ENCODE measurements around the gene HSPA9.

The HSPA9 gene

DNA sequence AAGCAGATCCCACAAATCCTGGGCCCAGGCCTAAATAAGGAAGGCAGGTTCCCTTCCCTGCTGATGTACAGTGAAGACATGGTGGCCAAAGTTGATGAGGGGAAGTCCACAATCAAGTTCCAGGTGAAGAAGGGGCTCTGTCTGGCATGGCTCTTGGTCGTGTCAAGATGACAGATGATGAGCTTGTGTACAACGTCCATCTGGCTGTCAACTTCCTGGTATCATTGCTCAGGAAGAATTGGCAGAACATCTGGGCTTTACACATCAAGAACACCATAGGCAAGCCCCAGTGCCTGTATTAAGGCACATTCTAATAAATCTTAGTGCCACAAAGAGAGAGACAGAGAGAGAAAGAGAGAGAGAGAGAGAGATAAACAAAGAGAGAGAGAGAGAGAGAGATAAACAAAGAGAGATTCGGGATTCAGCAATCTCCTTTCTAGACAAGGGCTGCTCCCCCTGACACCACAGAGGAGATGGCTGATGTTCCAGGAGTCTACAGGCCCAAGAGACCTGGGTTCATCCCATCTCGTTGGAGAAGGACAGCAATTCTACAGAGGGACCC, 45.5 kb upstream of the HSPA9 start:
- no peak for ATAC-seq (ENCODE audit: insufficient read depth, low read depth)
- peaks cover 12% of the 10 kb centered on the region for H3K4me1 ChIP-seq (ENCODE audit: insufficient read depth, low read length)

DNA sequence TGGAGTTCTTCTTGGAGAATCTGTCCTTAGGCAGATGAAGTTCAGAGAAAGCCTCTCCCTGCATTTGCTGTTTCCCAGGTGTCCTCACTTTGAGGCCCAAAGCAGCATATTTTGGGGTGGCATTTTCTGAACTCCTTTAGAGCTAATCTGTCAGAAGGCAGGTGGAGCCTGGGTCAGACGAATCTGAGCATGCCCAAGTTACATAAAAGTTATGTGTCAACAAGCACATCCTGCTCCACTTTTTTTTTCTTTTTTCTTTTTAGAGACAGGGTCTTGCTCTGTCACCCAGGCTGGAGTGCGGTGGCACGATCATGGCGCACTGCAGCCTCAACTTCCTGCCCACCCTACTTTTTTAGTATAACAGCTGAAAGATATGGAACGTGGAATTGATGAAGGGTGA, 41.3 kb upstream of the HSPA9 start:
- Histone ChIP-seq H3K79me2 (ENCODE audit: insufficient read depth, low read length) (no peaks in the 10 kb centered on the region), H3K9me3 (ENCODE audit: insufficient read depth, low read length, severe bottlenecking) (no peaks in the 10 kb centered on the region), H3K9ac (ENCODE audit: low read depth, low read length) (no peak overlapping the region), H3K4me3 (ENCODE audit: low read depth in 1 of 2, low read length in 2 of 2) (no peak overlapping the region), H3K36me3 (ENCODE audit: insufficient read depth, low read length) (no peaks in the 10 kb centered on the region), H3K27ac (ENCODE audit: low read length) (0 out of 2 replicates have a peak overlapping the region, but pooled peaks have one; percentile 25), H3K27me3 (ENCODE audit: insufficient read depth, low read length, poor library complexity) (no peaks in the 10 kb centered on the region), H4K20me1 (ENCODE audit: insufficient read depth, low read length) (no peaks in the 10 kb centered on the region), H3K4me1 (ENCODE audit: insufficient read depth, low read length) (peaks cover 14% of the 10 kb centered on the region), H3K4me2 (ENCODE audit: insufficient read depth, low read length) (no peak overlapping the region), H2AFZ (ENCODE audit: low read depth, low read length) (no peak overlapping the region)
- ATAC-seq (ENCODE audit: insufficient read depth, low read depth) = peak; percentile 56; the same call in 2 of the 3 replicates
- peak; percentile 19 for DNase-seq
- no peak for TF ChIP-seq EZH2 (IDR thresholded peaks at IDR 0.05; ENCODE audit: borderline replicate concordance, low read depth, low read length, severe bottlenecking)
- TF ChIP-seq, protein P1, sequence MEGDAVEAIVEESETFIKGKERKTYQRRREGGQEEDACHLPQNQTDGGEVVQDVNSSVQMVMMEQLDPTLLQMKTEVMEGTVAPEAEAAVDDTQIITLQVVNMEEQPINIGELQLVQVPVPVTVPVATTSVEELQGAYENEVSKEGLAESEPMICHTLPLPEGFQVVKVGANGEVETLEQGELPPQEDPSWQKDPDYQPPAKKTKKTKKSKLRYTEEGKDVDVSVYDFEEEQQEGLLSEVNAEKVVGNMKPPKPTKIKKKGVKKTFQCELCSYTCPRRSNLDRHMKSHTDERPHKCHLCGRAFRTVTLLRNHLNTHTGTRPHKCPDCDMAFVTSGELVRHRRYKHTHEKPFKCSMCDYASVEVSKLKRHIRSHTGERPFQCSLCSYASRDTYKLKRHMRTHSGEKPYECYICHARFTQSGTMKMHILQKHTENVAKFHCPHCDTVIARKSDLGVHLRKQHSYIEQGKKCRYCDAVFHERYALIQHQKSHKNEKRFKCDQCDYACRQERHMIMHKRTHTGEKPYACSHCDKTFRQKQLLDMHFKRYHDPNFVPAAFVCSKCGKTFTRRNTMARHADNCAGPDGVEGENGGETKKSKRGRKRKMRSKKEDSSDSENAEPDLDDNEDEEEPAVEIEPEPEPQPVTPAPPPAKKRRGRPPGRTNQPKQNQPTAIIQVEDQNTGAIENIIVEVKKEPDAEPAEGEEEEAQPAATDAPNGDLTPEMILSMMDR (IDR thresholded peaks at IDR 0.05; ENCODE audit: borderline replicate concordance, extremely low read depth, low read length, poor library complexity, severe bottlenecking) = no peak

More for the DNA sequence above, 45.5 kb upstream of the HSPA9 start:
- Histone ChIP-seq H4K20me1 (ENCODE audit: insufficient read depth, low read length) (no peaks in the 10 kb centered on the region), H3K9me3 (ENCODE audit: insufficient read depth, low read length, severe bottlenecking) (no peaks in the 10 kb centered on the region), H3K79me2 (ENCODE audit: insufficient read depth, low read length) (no peaks in the 10 kb centered on the region), H3K36me3 (ENCODE audit: insufficient read depth, low read length) (no peaks in the 10 kb centered on the region), H3K27me3 (ENCODE audit: insufficient read depth, low read length, poor library complexity) (peaks cover 3% of the 10 kb centered on the region), H3K27ac (ENCODE audit: low read length) (no peak overlapping the region), H3K4me3 (ENCODE audit: low read depth in 1 of 2, low read length in 2 of 2) (no peak overlapping the region), H2AFZ (ENCODE audit: low read depth, low read length) (no peak overlapping the region), H3K4me2 (ENCODE audit: insufficient read depth, low read length) (no peak overlapping the region), H3K9ac (ENCODE audit: low read depth, low read length) (no peak overlapping the region)
- TF ChIP-seq EZH2 (IDR thresholded peaks at IDR 0.05; ENCODE audit: borderline replicate concordance, low read depth, low read length, severe bottlenecking) = no peak
- TF ChIP-seq, protein P1 (IDR thresholded peaks at IDR 0.05; ENCODE audit: borderline replicate concordance, extremely low read depth, low read length, poor library complexity, severe bottlenecking) = no peak
- DNase-seq = no peak

DNA sequence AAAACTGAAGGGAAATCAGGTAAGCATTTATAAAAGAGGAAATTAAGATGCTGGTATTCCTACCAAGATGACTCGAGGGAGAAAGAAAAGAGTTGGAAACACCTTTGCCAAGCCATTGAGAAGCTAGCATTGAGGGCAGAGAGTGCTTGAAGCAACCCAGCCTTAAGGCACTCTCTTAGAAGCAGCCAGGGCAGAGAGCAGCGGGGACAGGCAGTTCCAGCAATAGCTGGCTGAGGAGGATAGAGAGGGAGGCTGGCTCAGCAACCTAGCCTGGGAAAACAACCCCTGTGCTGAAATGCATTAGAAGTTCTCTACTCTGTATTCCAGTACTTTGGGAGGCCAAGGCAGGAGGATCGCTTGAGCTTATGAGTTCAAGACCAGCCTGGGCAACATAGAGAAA, 40.3 kb upstream of the HSPA9 start:
- H2AFZ ChIP-seq (ENCODE audit: low read depth, low read length) = no peak overlapping the region

More for the DNA sequence above, 40.3 kb upstream of the HSPA9 start:
- no peaks in the 10 kb centered on the region for H3K9me3 ChIP-seq (ENCODE audit: insufficient read depth, low read length, severe bottlenecking)
- H3K36me3 ChIP-seq (ENCODE audit: insufficient read depth, low read length) = no peaks in the 10 kb centered on the region
- no peaks in the 10 kb centered on the region for H3K79me2 ChIP-seq (ENCODE audit: insufficient read depth, low read length)
- H3K4me1 ChIP-seq (ENCODE audit: insufficient read depth, low read length) = peaks cover 21% of the 10 kb centered on the region
- TF ChIP-seq EZH2 (IDR thresholded peaks at IDR 0.05; ENCODE audit: borderline replicate concordance, low read depth, low read length, severe bottlenecking) = no peak
- TF ChIP-seq, protein P1 (IDR thresholded peaks at IDR 0.05; ENCODE audit: borderline replicate concordance, extremely low read depth, low read length, poor library complexity, severe bottlenecking) = no peak
- H3K4me3 ChIP-seq (ENCODE audit: low read depth in 1 of 2, low read length in 2 of 2) = no peak overlapping the region
- ATAC-seq (ENCODE audit: insufficient read depth, low read depth) = no peak
- H3K27ac ChIP-seq (ENCODE audit: low read length) = no peak overlapping the region
- H3K9ac ChIP-seq (ENCODE audit: low read depth, low read length) = no peak overlapping the region
- no peaks in the 10 kb centered on the region for H3K27me3 ChIP-seq (ENCODE audit: insufficient read depth, low read length, poor library complexity)
- no peak overlapping the region for H3K4me2 ChIP-seq (ENCODE audit: insufficient read depth, low read length)
- H4K20me1 ChIP-seq (ENCODE audit: insufficient read depth, low read length) = no peaks in the 10 kb centered on the region
- DNase-seq = no peak

All from DND-41 (cell line).